Stomach smooth muscle (tissue), 2 donors: ENCODE results near the gene SLC25A23.

ENCODE experiments used
- H3K27ac ChIP-seq: one replicate; pipeline ENCODE4 v1.7.0; 2013; ENCODE audit warnings: mild to moderate bottlenecking, low read length, inconsistent platforms
- H3K27me3 ChIP-seq, 2 donors: one replicate each; pipeline ENCODE4 v1.7.0; 2013; ENCODE audit warnings: low read length in 2 of 2; ENCODE audit not compliant: insufficient read depth in 2 of 2, control insufficient read depth in 1 of 2
- H3K36me3 ChIP-seq, 2 donors: one replicate each; pipeline ENCODE4 v1.7.0; 2013; ENCODE audit warnings: low read length in 2 of 2; ENCODE audit not compliant: control insufficient read depth in 2 of 2, insufficient read depth in 2 of 2
- H3K4me1 ChIP-seq: one replicate; pipeline ENCODE4 v1.7.0; 2013; ENCODE audit warnings: low read length; ENCODE audit not compliant: control insufficient read depth, insufficient read depth
- H3K4me3 ChIP-seq, 2 donors: one replicate each; pipeline ENCODE4 v1.7.0; 2013; ENCODE audit warnings: low read length in 2 of 2
- H3K9ac ChIP-seq, 2 donors: one replicate each; pipeline ENCODE4 v1.7.0; 2013; ENCODE audit warnings: low read length in 2 of 2, mild to moderate bottlenecking in 1 of 2
- H3K9me3 ChIP-seq, 2 donors: one replicate each; pipeline ENCODE4 v1.7.0; 2013; ENCODE audit warnings: low read length in 2 of 2; ENCODE audit not compliant: control insufficient read depth in 2 of 2
- donor health status: healthy.
- donor health status: Pancreatic carcinoma.

Gene SLC25A23

DNA sequence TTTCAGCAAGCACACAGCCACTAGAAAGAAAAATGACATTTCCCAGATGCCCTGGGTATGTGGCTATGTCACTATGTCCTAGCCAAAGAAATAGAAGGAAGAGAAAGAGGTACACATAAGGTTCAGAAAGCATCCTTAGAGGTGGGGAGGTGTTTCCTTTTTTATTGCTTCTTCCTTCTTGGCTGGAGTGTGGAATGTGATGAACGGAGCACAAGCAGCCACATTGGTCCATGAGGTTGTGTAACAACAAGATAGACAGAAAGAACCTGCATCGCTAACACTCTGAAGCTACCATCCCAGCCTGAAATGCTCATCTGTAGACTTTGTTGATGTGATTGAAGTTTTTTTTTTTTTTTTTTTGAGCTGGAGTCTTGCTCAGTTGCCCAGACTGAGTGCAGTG, 6.7 kb downstream of the SLC25A23 start:
- Histone ChIP-seq H3K9ac (no peak overlapping the region), H3K4me1 (peaks cover under 1% of the 10 kb centered on the region), H3K36me3 (peaks cover 46 to 47% of the 10 kb centered on the region in 2 donors), H3K27me3 (no peaks in the 10 kb centered on the region), H3K4me3 (no peak overlapping the region), H3K9me3 (peaks cover 0 to 11% of the 10 kb centered on the region in 2 donors), H3K27ac (no peak overlapping the region)

DNA sequence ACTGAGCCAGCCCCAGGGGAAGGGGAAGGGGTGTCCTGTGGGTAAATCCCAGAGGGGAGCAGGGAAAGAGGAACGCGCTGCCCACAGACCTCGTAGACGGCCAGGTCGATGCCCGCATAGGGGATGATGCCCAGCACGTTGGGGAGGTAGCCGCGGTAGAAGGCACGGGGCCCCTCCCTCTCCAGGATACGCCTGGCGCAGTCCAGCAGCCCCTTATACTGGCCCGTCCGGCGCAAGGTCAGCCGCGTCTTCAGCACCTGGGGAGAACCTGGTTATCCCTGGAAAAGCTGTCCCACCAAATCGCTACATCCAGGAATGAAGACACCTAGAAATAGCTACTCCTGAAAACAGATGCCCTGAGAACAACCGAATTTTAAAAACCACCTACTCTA, 7.4 kb downstream of the SLC25A23 start:
- no peaks in the 10 kb centered on the region for H3K4me1 ChIP-seq
- H3K27ac ChIP-seq = no peak overlapping the region
- H3K36me3 ChIP-seq = peaks cover 46 to 47% of the 10 kb centered on the region in 2 donors
- peaks cover 0 to 11% of the 10 kb centered on the region in 2 donors for H3K9me3 ChIP-seq
- no peak overlapping the region for H3K4me3 ChIP-seq
- no peaks in the 10 kb centered on the region for H3K27me3 ChIP-seq
- H3K9ac ChIP-seq = no peak overlapping the region

DNA sequence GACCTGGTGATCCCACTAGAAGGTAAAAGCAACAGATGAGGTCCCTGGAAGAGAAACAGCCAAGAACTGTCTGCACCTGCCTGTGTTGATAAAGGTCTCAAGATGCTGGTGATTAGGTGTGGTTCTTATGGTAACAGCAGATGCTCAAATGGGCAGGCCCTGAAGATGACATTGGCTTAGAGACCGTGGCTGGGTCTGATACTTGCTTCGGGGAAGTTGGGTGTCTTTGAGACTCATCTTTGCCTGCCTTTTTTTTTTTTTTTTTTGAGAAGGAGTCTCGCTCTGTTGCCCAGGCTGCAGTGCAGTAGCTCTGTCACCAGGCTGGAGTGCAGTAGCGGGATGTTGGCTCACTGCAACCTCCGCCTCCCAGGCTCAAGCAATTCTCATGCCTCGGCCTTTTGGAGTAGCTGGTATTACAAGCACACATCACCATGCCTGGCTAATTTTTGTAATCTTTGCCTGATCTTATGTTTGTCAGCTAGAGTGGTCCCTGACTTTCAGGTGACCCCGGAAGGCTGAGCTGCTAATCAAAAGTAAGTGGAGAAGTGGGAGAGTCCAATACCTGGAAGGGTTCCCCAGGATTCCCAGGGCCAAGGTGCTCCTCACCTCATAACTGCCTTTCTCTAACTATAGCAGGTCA, 7.9 kb downstream of the SLC25A23 start:
- Histone ChIP-seq H3K4me3 (no peak overlapping the region), H3K9me3 (peaks cover 0 to 11% of the 10 kb centered on the region in 2 donors), H3K27ac (no peak overlapping the region), H3K27me3 (no peaks in the 10 kb centered on the region), H3K9ac (no peak overlapping the region), H3K4me1 (no peaks in the 10 kb centered on the region), H3K36me3 (peaks cover 49 to 51% of the 10 kb centered on the region in 2 donors)

DNA sequence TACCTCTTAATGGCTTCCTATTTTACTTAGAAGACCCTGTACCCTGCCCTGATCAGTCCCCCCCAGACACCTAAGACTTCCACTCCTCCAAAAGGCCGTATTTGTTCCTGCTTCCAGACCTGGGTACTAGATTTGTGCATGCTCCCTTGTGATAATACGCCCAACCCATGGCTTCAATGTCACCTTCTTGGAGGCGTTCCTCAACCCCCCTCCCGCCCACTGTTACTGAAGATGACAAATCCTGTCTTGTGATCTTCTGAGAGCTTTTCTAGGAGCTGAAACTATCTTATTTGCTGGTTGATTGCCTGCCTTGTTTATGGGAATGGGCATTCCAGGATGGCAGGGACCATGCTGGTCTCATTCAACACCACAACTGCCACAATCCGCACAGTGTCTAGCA, 9.4 kb downstream of the SLC25A23 start:
- no peak overlapping the region for H3K27ac ChIP-seq
- H3K9ac ChIP-seq = no peak overlapping the region
- H3K4me1 ChIP-seq = no peaks in the 10 kb centered on the region
- H3K9me3 ChIP-seq = peaks cover 2 to 16% of the 10 kb centered on the region in 2 donors
- H3K36me3 ChIP-seq = peaks cover 49 to 51% of the 10 kb centered on the region in 2 donors
- no peak overlapping the region for H3K4me3 ChIP-seq
- no peaks in the 10 kb centered on the region for H3K27me3 ChIP-seq

DNA sequence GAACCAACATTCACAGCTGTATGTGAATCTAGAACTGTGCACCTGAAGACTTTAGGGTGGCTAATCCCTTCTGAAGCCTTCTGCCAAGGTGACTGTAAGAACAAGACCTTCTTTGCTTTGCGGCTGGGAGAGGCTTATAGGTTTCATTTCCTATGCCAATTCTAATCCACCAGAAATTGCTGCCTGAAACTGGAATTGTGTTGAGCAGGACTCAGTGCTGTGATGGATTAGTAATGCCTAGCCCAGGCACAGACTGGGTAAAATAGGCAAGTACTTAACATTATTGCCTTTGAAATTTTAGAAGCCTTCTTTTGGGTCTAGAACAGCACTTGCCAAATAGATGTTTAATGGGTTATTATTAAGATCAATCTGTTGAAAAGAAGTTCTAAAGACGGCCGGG, 11.5 kb downstream of the SLC25A23 start:
- peaks cover 2 to 5% of the 10 kb centered on the region in 2 donors for H3K9me3 ChIP-seq
- no peak overlapping the region for H3K4me3 ChIP-seq
- H3K27me3 ChIP-seq = no peaks in the 10 kb centered on the region
- H3K4me1 ChIP-seq = no peaks in the 10 kb centered on the region
- H3K36me3 ChIP-seq = peaks cover 28 to 31% of the 10 kb centered on the region in 2 donors
- H3K27ac ChIP-seq = no peak overlapping the region
- no peak overlapping the region for H3K9ac ChIP-seq

DNA sequence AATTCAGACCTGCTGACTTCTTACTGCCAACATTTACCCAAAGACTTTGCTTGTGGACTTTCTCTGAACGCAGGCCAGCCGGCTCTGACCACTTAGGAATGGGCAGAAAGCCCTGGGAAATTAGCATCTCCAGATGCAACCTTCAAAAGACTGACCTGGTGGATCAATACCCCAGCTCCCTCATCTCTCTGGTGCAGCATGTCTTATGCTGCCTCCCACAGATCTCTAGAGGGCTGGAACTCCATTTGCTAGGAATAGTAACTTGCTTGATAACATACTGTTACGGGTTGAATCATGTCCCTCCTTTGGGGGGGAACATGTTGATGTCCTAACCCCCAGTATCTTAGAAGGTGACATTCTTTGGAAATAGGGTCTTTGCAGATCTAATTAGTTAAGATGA, 13.1 kb downstream of the SLC25A23 start:
- no peak overlapping the region for H3K9ac ChIP-seq
- H3K4me3 ChIP-seq = no peak overlapping the region
- H3K27ac ChIP-seq = no peak overlapping the region
- H3K27me3 ChIP-seq = no peaks in the 10 kb centered on the region
- H3K9me3 ChIP-seq = peaks cover 2 to 5% of the 10 kb centered on the region in 2 donors
- no peaks in the 10 kb centered on the region for H3K4me1 ChIP-seq
- H3K36me3 ChIP-seq = peaks cover 16 to 20% of the 10 kb centered on the region in 2 donors

DNA sequence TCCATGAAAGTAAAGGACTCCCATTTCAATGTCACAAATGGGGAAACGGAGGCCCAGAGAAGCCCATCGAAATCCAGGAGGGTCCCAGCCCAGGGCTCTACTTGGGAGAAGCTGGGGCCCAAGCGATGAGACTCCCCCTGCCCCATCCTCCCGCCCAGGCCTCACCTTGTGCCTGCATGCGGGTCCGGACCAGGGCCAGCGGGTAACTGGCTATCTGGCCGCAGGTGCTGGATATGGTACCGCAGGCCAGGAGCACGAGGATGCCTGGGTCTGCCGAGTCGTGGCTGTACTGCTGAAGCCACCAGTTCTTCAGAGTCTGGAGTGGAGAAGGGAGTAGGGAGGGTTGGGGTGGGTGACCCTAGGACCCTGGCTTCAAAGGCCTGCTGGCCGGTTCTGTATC, 15.6 kb downstream of the SLC25A23 start:
- Histone ChIP-seq H3K9ac (no peak overlapping the region), H3K36me3 (peaks cover 12 to 13% of the 10 kb centered on the region in 2 donors), H3K4me1 (no peaks in the 10 kb centered on the region)

DNA sequence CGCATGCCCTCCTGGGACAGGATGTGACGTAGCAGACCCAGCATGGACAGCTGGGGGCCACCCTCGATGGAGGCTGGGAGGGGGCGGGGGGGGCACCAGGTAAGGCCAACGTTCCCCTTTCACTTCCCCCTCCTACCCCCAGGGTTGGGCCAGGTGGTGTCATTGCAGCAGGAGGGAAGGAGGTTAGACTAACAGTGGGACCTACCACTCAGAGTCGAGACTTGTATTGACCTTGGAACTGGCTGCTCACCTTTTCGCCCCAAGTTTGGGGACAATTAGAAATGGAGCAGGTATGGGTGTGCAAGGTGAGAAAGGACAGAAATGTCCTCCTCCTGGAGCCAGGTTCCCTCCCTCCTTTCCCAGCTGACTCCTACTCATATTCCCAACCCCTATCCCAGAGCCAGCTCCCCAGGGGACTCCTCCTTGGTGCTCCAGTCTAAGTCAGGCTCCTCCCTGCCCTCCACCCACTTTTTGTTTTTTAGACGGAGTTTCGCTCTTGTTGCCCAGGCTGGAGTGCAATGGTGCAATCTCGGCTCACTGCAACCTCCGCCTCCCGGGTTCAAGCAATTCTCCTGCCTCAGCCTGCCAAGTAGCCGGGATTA, 17.4 kb downstream of the SLC25A23 start:
- Histone ChIP-seq H3K27ac (no peak overlapping the region), H3K36me3 (peaks cover 12 to 13% of the 10 kb centered on the region in 2 donors), H3K4me3 (no peak overlapping the region), H3K9me3 (peaks cover 2 to 5% of the 10 kb centered on the region in 2 donors), H3K27me3 (no peaks in the 10 kb centered on the region), H3K4me1 (no peaks in the 10 kb centered on the region), H3K9ac (no peak overlapping the region)

More for the DNA sequence above, 15.6 kb downstream of the SLC25A23 start:
- Histone ChIP-seq H3K4me3 (no peak overlapping the region), H3K27me3 (no peaks in the 10 kb centered on the region), H3K9me3 (peaks cover 2 to 5% of the 10 kb centered on the region in 2 donors), H3K27ac (no peak overlapping the region)

DNA sequence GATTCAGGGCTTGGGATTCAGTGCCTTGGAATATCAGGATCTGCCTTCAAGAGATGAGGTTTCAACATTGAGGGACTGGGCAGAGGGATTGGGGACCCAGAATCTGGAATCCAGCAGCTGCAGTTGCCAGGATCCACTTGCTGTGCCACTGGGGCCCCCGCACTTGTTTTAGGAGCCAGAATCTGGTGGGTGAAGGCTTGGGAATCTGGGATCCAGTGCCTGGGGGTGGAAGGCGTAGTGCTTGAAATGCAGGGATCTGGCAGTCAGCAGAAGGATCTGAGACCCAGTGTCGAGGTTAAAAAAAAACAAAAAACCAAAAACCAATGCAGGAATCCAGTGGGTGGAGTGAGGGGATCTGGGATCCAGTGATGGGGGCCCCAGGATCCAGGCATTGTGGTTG, 18.7 kb downstream of the SLC25A23 start:
- Histone ChIP-seq H3K4me1 (no peaks in the 10 kb centered on the region), H3K9ac (no peak overlapping the region), H3K36me3 (peaks cover 4% of the 10 kb centered on the region in 2 donors), H3K27me3 (no peaks in the 10 kb centered on the region), H3K27ac (no peak overlapping the region), H3K4me3 (no peak overlapping the region), H3K9me3 (peaks cover 0 to 5% of the 10 kb centered on the region in 2 donors)

DNA sequence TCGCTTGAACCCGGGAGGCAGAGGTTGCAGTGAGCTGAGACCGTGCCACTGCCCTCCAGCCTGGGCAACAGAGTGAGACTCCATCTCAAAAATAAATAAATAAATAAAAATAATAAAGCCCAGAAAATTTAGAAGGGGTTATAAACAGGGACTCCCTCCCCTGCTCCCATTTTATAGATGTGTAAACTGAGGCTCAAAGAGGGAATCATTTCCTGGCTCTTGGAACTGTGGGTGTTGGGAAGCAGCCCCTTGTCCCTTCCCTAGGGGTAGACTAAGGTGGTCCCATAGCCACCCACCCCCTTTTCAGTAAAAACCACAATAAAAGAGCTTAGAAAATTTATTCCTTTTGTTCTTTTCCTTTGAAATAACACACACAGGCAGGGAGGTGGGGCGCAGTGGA, 19.8 kb downstream of the SLC25A23 start:
- Histone ChIP-seq H3K9ac (no peak overlapping the region), H3K27me3 (no peaks in the 10 kb centered on the region), H3K27ac (no peak overlapping the region), H3K4me1 (no peaks in the 10 kb centered on the region), H3K9me3 (no peaks in the 10 kb centered on the region), H3K36me3 (no peaks in the 10 kb centered on the region), H3K4me3 (no peak overlapping the region)

DNA sequence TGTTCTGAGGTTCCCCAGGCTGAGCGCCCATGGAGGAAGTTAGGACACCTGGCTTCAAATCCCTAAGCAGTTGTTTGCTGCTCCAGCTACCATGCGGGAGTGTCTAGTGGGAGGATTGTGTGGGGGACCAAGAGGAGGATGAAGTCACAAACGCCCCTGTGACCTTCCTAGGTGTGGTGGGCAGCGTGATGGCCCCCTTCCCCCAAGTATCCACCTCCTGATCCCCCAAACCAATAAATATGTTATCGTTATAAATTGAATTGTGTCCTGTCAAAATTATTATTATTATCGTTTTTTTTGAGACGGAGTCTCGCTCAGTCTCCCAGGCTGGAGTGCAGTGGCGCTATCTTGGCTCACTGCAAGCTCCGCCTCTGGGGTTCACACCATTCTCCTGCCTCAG, 25.9 kb downstream of the SLC25A23 start, which contains the start of gene SLC25A41:
Gene SLC25A41, minus strand, starts transcription at position 101 of the 400 bp plus-strand sequence. Its CDS starts 70 bp downstream, at position 31.
- no peak within 1 kb of the TSS for H3K4me3 ChIP-seq
- no peak within 1 kb of the TSS for H3K9ac ChIP-seq
- no peaks in the 10 kb centered on the region for H3K27me3 ChIP-seq
- no peak within 1 kb of the TSS for H3K27ac ChIP-seq
- no peaks in the 10 kb centered on the region for H3K4me1 ChIP-seq
- no peaks in the 10 kb centered on the region for H3K36me3 ChIP-seq
- no peaks in the 10 kb centered on the region for H3K9me3 ChIP-seq
